Aorta (tissue), 5 donors: Measurements from ENCODE around the gene GABRP. TPM values are rescaled to one million over a fixed set of nuclear protein-coding genes. Genes with fewer than 3 reads are reported as not detected.

Experiments used
- ATAC-seq: fragments of 200-7000 bp; cut with Tn5 transposase; one replicate; pipeline ENCODE4 v1.9.1; 2022; ENCODE audit warnings: moderate library complexity; ENCODE audit not compliant: low FRiP score
- DNase-seq, 2 donors: peaks; one replicate each; pipeline ENCODE4 v3.0.0-alpha.2; 2020
- H3K27ac ChIP-seq, 2 donors: one replicate each; pipeline ENCODE4 v1.5.1; 2013; ENCODE audit warnings: low read length in 2 of 2, mild to moderate bottlenecking in 2 of 2, moderate library complexity in 2 of 2, control low read depth in 1 of 2, inconsistent platforms in 1 of 2, low read depth in 1 of 2
- H3K27me3 ChIP-seq, 2 donors: one replicate each; pipeline ENCODE4 v1.6.1; 2013; ENCODE audit warnings: control low read depth in 1 of 2, low read length in 1 of 2, mild to moderate bottlenecking in 1 of 2, moderate library complexity in 1 of 2; ENCODE audit not compliant: insufficient read depth in 2 of 2, control insufficient read depth in 1 of 2
- H3K36me3 ChIP-seq, 2 donors: one replicate each; pipeline ENCODE4 v1.6.1; 2013; ENCODE audit warnings: control low read depth in 1 of 2, low read length in 1 of 2, mild to moderate bottlenecking in 1 of 2; ENCODE audit not compliant: insufficient read depth in 2 of 2, control insufficient read depth in 1 of 2
- H3K4me1 ChIP-seq, 2 donors: one replicate each; pipeline ENCODE4 v1.6.1; 2013; ENCODE audit warnings: low read length in 2 of 2, control low read depth in 1 of 2, mild to moderate bottlenecking in 1 of 2, moderate library complexity in 1 of 2; ENCODE audit not compliant: insufficient read depth in 2 of 2, control insufficient read depth in 1 of 2
- H3K4me3 ChIP-seq, 2 donors: one replicate each; pipeline ENCODE4 v1.5.1; 2013; ENCODE audit warnings: low read length in 2 of 2, control low read depth in 1 of 2, mild to moderate bottlenecking in 1 of 2
- H3K9me3 ChIP-seq: one replicate; pipeline ENCODE4 v1.6.1; 2013; ENCODE audit warnings: mild to moderate bottlenecking, low read length; ENCODE audit not compliant: control insufficient read depth
- WGBS, 2 donors: extraction: QIAGEN DNeasy Blood & Tissue Kit; methylation state at CpG; one replicate each; pipeline ENCODE4 v1.1.7; 2013; 5-methylcytosine and 5-hydroxymethylcytosine counted together
- intact Hi-C, 2 donors: fragments of 100-400 bp; cut with DNase I; formaldehyde crosslinking; loops; one replicate each; pipeline versions ENCODE4 v1.14.2 to v1.15.0; 2022
- long read RNA-seq, 2 donors: library from polyadenylated mRNA; unstranded; transcript quantifications; one replicate each; pipeline ENCODE4 v2.0.0, GENCODE V29; 2020 to 2021
- polyA plus RNA-seq, 2 donors: library from polyadenylated mRNA; stranded (reverse); fragments of 200-250 nt; gene quantifications; one replicate each; pipeline ENCODE4 v1.2.3, GENCODE V29; 2013
- total RNA-seq, 2 donors: library from RNA; stranded (reverse); fragmentation: NEBNext Ultra II Directional; extraction: Animal tissue kit (Norgen Biotek cat#: 25700); gene quantifications; one replicate each; pipeline ENCODE4 v1.2.1, GENCODE V29; 2021
- donor health status: healthy with polysubstance abuse.
- donor health status: Bipolar disorder and iron deficiency.
- donor health status: DM: no; HTN: no; CAD: no.
- donor health status: DM: no; HTN: no; CAD: no.
- donor health status: DM: yes; HTN: yes; CAD: no.

The GABRP gene, protein sequence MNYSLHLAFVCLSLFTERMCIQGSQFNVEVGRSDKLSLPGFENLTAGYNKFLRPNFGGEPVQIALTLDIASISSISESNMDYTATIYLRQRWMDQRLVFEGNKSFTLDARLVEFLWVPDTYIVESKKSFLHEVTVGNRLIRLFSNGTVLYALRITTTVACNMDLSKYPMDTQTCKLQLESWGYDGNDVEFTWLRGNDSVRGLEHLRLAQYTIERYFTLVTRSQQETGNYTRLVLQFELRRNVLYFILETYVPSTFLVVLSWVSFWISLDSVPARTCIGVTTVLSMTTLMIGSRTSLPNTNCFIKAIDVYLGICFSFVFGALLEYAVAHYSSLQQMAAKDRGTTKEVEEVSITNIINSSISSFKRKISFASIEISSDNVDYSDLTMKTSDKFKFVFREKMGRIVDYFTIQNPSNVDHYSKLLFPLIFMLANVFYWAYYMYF
- total RNA-seq (under 1 TPM in 1 of 2 donors, not detected in 1; 0.72 TPM), polyA plus RNA-seq (under 1 TPM in 1 of 2 donors, not detected in 1; 0.75 TPM)
- long read RNA-seq, donor 1, partial matches to known transcripts, result 0 of 1 reads
- long read RNA-seq, donor 1, other reads (novel, unspliced or antisense), result 1 of 1 reads
- long read RNA-seq, donor 2, result 0 reads

DNA sequence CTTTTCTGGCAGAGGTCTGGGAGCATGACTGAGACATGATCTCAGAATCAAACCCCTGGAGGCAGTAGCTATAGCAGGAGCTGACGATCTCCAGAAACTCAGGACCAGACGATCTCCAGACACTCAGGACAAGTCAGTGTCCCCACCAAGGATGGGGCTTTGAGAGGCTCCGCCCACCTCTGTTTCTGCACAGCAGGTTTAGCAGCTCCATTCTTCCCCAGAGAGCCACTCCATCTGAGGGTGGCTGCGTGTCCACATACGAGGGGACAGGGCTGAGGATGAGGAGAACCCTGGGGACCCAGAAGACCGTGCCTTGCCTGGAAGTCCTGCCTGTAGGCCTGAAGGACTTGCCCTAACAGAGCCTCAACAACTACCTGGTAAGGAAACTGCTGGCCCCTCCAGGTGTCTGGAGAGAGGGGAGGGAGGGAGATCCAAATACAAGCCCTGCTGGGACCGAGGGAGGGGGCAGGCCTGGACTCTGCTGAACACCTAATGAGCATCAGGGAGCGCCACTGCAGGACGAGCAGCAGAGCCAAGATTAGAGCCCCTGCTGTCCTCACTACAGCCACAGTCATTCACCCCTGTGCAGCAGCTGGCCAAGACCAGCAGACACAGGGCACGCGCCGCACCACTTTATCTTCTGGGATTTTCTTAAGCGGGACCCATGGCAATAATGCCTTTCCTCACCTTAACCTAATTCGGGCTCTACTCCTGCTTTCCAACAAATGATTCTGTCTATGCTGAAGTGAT, at the start of gene GABRP:
Gene GABRP, plus strand, starts transcription at position 228 of the 750 bp plus-strand sequence. CDS start 4,891 bp downstream, outside the sequence.
- intact Hi-C loops, result no loop called here
- Histone ChIP-seq H3K4me1 (no peaks in the 10 kb centered on the region), H3K4me3 (no peak within 1 kb of the TSS), H3K27me3 (no peaks in the 10 kb centered on the region), H3K36me3 (no peaks in the 10 kb centered on the region), H3K27ac (no peak within 1 kb of the TSS), H3K9me3 (no peaks in the 10 kb centered on the region)
- ATAC-seq (no peak), DNase-seq (no peak)
- WGBS, 2 donors, result 88 to 93% methylated on average over 14 of the region's 14 CpGs

DNA sequence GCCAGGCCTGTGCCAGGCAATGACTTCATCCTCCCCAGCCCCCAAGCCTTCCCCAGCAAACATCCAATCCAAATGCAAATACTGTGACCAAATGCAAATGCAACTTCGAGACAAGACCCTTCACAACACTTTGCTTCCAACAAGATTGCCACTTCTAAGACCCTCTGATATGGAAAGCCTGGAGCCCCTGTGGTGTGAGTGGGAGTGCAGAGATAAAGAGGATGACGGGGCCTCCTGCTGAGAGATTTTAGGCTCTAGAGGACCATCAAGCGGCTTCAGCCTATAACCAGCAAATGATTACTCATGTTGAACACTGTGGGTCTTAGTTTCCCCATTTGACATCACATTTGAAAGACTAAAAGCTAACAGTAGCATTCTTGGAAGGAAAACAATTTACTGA, 46.6 kb upstream of the GABRP start:
- 52 to 56% methylated on average over 3 of the region's 3 CpGs for WGBS, 2 donors
- Histone ChIP-seq H3K27ac (no peak overlapping the region), H3K4me1 (no peaks in the 10 kb centered on the region), H3K4me3 (no peak overlapping the region), H3K36me3 (no peaks in the 10 kb centered on the region), H3K27me3 (peaks cover 0 to 2% of the 10 kb centered on the region in 2 donors), H3K9me3 (peaks cover 8% of the 10 kb centered on the region)
- ATAC-seq, result no peak
- no peak for DNase-seq
- intact Hi-C loops, result no loop called here

DNA sequence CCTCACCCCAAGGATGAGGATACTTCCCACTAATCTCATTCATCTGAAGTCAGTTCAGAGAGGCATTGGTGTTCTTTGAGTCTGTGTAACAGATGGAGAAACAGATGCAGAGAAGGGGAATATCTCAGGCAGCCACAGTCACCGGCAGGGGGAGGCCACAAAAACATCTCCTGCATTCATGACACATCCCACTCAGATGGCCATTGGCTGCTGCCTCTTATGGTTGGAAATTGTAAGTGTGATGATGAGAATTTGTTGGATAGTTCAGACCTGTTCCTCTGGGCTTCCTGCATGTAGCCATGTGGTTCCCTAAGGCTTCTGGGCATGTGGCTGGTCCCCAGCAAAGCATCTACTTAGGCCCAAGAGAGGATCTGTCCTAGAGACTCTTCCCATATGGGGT, 45.9 kb upstream of the GABRP start:
- 73 to 86% methylated on average over 1 of the region's 1 CpG for WGBS, 2 donors
- no peaks in the 10 kb centered on the region for H3K4me1 ChIP-seq
- no peaks in the 10 kb centered on the region for H3K36me3 ChIP-seq
- no peak overlapping the region for H3K4me3 ChIP-seq
- peaks cover 0 to 2% of the 10 kb centered on the region in 2 donors for H3K27me3 ChIP-seq
- no peak overlapping the region for H3K27ac ChIP-seq
- peaks cover 8% of the 10 kb centered on the region for H3K9me3 ChIP-seq
- intact Hi-C loops, result no loop called here
- ATAC-seq (no peak), DNase-seq (no peak)

DNA sequence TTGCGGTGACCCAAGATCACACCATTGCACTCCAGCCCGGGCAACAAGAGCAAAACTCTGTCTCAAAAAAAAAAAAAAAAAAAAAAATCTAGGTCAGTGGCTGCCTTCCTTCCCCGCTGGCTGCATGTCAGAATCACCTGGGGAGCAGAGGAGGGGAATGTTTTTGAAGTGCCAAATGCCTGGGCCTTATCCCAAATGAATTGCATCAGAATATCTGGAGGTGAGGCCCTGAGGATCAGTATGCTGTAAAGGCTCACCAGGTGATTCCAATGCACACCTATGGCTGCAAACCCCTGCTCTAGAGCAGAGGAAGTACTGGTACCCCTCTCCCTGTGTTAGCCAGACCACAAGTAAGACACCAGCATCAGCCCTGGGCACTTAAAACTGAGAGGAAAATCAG, 44.7 kb upstream of the GABRP start:
- intact Hi-C loops, result no loop called here
- Histone ChIP-seq H3K9me3 (peaks cover 6% of the 10 kb centered on the region), H3K4me1 (no peaks in the 10 kb centered on the region), H3K4me3 (no peak overlapping the region), H3K27me3 (peaks cover 0 to 2% of the 10 kb centered on the region in 2 donors), H3K27ac (no peak overlapping the region), H3K36me3 (no peaks in the 10 kb centered on the region)
- no peak for DNase-seq
- ATAC-seq, result no peak
- 54 to 97% methylated on average over 3 of the region's 3 CpGs for WGBS, 2 donors

DNA sequence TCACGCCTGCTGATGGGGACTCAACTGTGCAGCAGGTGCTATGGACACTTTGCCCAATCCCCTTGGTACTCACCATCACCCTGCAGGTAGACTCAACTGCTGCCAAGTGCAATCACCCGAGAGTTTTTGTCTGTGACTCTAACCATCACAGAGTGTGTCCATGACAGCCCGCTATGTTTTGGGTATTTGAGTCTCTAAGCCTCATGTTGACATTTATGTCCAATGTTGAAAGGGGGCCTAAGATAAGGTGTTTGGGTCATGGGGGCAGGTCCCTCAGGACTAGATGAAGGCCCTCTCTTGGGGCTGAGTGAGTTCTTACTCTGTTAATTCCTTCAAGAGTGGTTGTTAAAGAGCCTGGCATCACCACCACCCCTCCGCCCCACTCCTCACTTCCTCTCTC, 44.1 kb upstream of the GABRP start:
- ATAC-seq (no peak), DNase-seq (no peak)
- peaks cover 0 to 2% of the 10 kb centered on the region in 2 donors for H3K27me3 ChIP-seq
- no peaks in the 10 kb centered on the region for H3K36me3 ChIP-seq
- H3K4me3 ChIP-seq, result no peak overlapping the region
- intact Hi-C loops, result no loop called here
- peaks cover 6% of the 10 kb centered on the region for H3K9me3 ChIP-seq
- WGBS, 2 donors, result 89 to 94% methylated on average over 4 of the region's 4 CpGs
- no peak overlapping the region for H3K27ac ChIP-seq
- H3K4me1 ChIP-seq, result no peaks in the 10 kb centered on the region

DNA sequence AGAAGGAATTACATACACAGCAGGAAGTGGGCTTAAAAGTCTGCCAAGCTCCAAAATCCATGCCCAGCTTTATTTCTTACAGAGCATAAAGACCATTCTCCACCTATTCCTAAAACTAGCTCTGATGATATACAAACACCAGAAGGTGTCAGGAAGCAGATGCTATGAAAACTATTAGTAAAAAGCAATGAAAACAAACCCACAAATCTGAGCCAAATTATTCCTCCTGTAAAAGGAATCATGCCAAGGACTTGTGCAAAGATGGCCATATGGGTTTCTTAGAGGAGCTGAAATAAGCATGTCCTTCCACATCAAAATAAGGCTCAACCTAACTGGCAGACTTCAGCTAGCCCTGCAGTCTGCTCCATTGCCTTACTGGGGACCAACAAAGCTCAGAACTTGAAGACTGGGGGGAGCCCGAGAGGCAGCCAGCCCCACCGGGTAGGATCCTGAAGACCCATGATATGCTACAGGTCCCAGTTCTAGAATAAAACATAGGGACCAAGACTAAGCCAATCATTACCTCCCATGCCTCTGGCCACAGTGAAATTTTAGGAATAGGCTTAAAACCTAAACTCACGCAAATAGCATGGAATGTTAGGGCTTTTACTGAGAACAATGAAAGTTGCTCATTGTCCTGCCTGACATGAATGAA, 42.8 kb upstream of the GABRP start:
- DNase-seq (no peak), ATAC-seq (no peak)
- intact Hi-C loops, result loop anchor here in 1 of 2 donors (5.0 kb wide), 1 partner anchor 597 kb away; no protein-coding TSS in a partner anchor
- Histone ChIP-seq H3K9me3 (peaks cover 3% of the 10 kb centered on the region), H3K27ac (no peak overlapping the region), H3K36me3 (no peaks in the 10 kb centered on the region), H3K4me1 (no peaks in the 10 kb centered on the region), H3K4me3 (no peak overlapping the region), H3K27me3 (peaks cover 0 to 2% of the 10 kb centered on the region in 2 donors)
- 80 to 83% methylated on average over 3 of the region's 3 CpGs for WGBS, 2 donors

DNA sequence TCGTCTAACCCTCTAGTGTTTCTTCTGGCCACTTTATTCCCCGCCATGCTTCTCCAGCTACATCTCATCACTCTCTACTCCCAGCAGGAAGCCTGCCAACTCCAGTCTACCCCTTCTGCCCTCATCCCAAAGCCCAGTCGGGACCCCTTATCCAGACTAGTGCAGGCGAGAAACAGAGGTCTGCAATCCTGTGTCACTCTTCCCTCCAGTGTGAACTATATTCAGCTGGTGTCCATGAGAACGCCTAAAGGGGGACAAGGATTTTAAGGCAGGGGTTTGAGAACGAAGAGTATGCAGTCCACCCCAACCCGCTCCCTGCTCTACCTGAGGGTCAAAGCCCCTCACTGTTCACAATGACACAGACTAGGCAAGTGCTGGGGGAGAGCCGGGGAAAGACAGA, 41.7 kb upstream of the GABRP start:
- H3K27ac ChIP-seq, result no peak overlapping the region
- DNase-seq, result no peak
- WGBS, 2 donors, result 66 to 76% methylated on average over 8 of the region's 8 CpGs

DNA sequence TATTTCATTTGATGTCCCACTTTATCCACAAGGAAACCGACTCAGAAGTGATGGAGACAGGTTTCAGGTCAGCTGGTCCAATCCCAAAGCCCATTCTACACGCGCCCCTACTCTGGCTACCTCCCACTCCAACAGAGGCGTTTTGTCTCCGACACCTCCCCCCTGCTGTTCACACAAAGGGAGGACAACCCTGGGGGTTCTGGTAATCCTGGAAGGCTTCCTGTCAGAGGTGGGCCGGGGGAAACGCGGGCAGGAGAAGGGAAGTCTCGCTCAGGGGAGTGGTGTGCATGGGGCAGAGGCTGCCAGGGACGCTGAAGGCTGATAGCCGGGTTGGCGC, 39.7 kb upstream of the GABRP start:
- Histone ChIP-seq H3K9me3 (no peaks in the 10 kb centered on the region), H3K4me1 (no peaks in the 10 kb centered on the region), H3K36me3 (no peaks in the 10 kb centered on the region), H3K27ac (no peak overlapping the region), H3K27me3 (no peaks in the 10 kb centered on the region), H3K4me3 (no peak overlapping the region)
- DNase-seq (no peak), ATAC-seq (no peak)
- 11 to 12% methylated on average over 12 of the region's 12 CpGs for WGBS, 2 donors
- intact Hi-C loops, result loop anchor here (1.0 to 5.0 kb wide), 3 partner anchors 47 to 593 kb away; no protein-coding TSS in a partner anchor

More for the DNA sequence above, 41.7 kb upstream of the GABRP start:
- Histone ChIP-seq H3K4me1 (no peaks in the 10 kb centered on the region), H3K4me3 (no peak overlapping the region), H3K9me3 (no peaks in the 10 kb centered on the region), H3K36me3 (no peaks in the 10 kb centered on the region), H3K27me3 (no peaks in the 10 kb centered on the region)
- no peak for ATAC-seq
- intact Hi-C loops, result loop anchor here in 1 of 2 donors (5.0 kb wide), 1 partner anchor 596 kb away; no protein-coding TSS in a partner anchor
